Skeletal muscle cell (primary cell): ENCODE data around the gene MACIR.

Source experiments
- DNase-seq: peaks from one replicate; pipeline ENCODE4 v3.0.0-alpha.2; 2010; ENCODE audit warnings: low read depth
- H3K4me3 ChIP-seq: 2 replicates; pipeline ENCODE4 v1.5.1; 2011; ENCODE audit warnings: low read depth, mild to moderate bottlenecking, control low read depth, low read length, moderate library complexity

MACIR gene

GRCh38 chr5:103283120-103283519 is 24.6 kb downstream of the MACIR start:
- no peak overlapping the region for H3K4me3 ChIP-seq
- DNase-seq, result no peak

- no peak for DNase-seq
- no peak overlapping the region for H3K4me3 ChIP-seq
Observed at GRCh38 chr5:103283869-103284268, 25.3 kb downstream of the MACIR start.

- DNase-seq, result no peak
- no peak overlapping the region for H3K4me3 ChIP-seq
Observed at GRCh38 chr5:103286622-103287021, 28.1 kb downstream of the MACIR start.

DNA sequence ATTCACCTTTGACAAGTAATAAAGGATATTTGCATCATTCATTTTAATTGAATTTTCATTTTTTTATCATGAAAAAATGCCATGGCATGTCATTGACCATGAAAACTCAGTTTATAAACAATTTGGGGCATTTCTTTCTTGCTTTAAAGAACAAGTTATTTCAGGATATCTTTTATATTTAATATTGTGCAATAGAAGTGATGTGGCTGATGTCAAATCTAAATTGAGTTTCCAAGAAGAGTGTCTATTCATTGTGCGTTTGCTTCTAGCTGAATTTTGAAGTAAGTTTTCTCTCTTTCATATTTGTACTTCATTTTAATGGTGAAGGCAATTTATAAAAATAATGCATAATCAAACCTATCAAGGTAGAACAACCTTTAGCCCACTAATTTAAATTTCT is 30.5 kb downstream of the MACIR start:
- no peak overlapping the region for H3K4me3 ChIP-seq
- no peak for DNase-seq

GRCh38 chr5:103290846-103291245 is 32.3 kb downstream of the MACIR start:
- H3K4me3 ChIP-seq, result no peak overlapping the region
- DNase-seq, result no peak

DNA sequence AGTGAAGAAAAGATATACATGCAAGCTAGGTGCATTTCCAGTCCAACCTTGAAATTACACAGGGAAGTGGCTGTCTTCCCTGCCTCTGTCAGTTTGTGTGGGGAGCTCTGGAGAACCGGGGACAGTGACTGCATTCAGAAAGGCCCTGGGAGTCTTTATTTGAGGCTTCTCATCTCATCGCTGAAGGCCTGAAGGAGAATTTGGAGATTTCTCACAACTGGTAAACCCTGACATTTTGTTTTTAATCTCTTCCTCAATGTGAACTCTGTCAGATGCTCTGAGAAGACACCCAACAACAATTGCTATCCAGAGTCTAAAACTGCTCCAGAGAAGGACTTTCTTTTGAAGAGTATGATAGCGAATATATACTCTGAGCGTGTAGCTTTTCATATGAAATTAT is 33.0 kb downstream of the MACIR start:
- no peak for DNase-seq
- no peak overlapping the region for H3K4me3 ChIP-seq

GRCh38 chr5:103293099-103293498 is 34.5 kb downstream of the MACIR start:
- H3K4me3 ChIP-seq, result no peak overlapping the region
- DNase-seq, result no peak

- DNase-seq, result no peak
- no peak overlapping the region for H3K4me3 ChIP-seq
Observed at GRCh38 chr5:103293719-103294118, 35.2 kb downstream of the MACIR start.

GRCh38 chr5:103294906-103295305 is 36.3 kb downstream of the MACIR start:
- no peak overlapping the region for H3K4me3 ChIP-seq
- DNase-seq, result no peak

- DNase-seq, result no peak
- no peak overlapping the region for H3K4me3 ChIP-seq
Observed at GRCh38 chr5:103295424-103295823, 36.9 kb downstream of the MACIR start.

DNA sequence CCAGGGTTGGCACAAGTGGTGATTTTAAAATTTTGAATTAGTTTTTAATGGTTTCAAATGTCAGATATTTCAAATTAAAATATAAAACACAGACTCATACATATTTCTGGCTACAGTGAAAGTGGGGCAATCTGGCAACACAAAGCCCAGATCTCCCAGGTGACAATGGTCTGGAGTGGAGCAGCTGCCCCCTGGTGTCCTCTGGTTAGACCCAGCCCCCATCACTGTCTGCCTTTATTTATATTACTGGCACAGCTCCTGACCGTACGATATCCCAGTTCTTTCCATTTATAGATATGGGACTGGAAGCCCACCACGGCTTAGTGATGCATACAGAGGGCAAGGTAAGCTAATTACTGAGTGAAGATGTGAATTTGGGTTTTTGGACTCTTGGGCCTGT is 37.3 kb downstream of the MACIR start:
- no peak overlapping the region for H3K4me3 ChIP-seq
- DNase-seq, result no peak

DNA sequence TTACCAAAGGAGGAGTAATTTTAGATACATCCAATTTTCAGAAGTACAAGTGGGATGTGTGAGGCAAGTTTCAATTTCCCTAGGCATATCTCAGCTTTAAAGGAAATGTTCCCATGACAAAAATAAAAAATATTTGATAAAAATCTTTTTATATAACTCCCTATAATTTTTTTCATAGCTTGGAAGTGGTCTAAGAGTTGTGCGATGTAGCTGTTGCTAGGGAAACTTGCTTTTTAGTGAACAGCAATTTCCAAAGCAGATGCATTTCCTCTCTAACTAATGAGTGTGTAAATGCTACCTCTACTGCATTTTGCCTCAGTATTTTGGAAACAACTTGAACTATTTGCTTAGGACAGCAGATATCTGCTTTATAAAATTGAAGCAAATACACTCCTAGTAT is 39.6 kb downstream of the MACIR start:
- no peak overlapping the region for H3K4me3 ChIP-seq
- no peak for DNase-seq

DNA sequence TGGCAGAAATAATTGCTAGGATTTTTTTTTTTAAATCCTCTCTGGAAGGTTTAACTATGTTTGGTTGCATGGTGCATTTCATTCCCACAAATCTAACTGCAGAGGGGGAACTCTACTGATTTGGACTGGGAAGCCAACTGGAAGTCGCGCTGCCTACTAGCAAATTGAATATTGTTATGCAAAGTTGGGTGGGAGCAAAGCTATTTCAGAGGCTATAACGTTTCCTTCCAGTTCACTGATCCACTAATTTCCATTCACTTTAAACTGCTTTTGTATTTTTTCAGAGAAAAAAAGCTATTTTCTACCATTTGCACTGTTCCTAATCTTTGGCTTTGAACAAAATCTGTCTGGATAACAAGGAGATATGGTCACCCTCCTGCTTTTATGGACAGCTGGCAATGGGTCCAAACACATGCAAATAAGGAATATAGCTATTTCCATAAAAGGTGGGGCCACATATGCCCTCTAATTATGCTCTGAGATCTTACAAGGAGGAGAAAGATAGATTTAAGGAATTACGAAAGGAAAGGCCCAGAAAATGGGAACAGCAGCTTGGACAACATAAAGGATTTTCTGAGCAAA is 40.1 kb downstream of the MACIR start:
- DNase-seq, result no peak
- H3K4me3 ChIP-seq, result no peak overlapping the region

- H3K4me3 ChIP-seq, result no peak overlapping the region
- no peak for DNase-seq
Observed at GRCh38 chr5:103305809-103306208, 47.2 kb downstream of the MACIR start.

GRCh38 chr5:103307470-103307869 is 48.9 kb downstream of the MACIR start:
- DNase-seq, result no peak
- no peak overlapping the region for H3K4me3 ChIP-seq

- DNase-seq, result no peak
- no peak overlapping the region for H3K4me3 ChIP-seq
Observed at GRCh38 chr5:103308774-103309173, 50.2 kb downstream of the MACIR start.

DNA sequence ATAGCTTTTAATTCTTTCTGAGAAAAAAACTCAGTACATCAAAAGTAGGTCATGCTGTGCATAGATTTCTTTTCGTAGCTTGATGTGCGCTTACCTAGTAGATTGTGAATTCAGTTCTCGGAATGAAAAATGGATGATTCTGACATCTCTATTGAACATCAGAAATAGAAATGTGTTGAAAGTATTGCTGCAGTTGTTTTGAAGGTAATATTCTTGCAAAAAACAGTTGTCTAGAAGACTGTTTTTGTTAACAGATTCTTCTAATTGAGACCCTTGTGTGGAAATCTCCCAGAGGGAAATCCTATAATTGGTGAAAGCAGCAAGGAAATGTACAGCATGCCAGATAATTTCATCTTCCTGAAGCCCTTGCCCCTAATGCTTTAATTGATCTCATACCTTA is 54.5 kb downstream of the MACIR start:
- H3K4me3 ChIP-seq, result no peak overlapping the region
- no peak for DNase-seq

DNA sequence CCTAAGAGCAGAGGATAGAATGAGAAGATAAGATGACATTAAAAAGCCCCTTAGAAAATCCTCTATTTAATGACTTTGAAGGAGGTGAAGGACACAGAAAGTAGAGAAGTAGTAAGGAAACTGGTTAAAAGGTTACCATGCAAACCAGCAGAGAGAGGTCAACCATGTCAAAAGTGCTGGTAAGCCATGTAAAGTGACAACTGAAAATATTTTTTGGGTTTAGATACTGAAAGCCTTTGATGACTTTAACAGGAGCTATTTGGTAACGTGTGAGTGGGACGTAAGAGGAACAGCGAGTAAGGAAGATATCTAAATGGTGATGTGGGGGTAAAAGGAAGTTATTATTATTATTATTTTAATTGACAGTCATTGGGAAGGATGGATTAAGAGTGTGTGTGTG is 56.9 kb downstream of the MACIR start:
- DNase-seq, result no peak
- no peak overlapping the region for H3K4me3 ChIP-seq

- no peak overlapping the region for H3K4me3 ChIP-seq
- no peak for DNase-seq
Observed at GRCh38 chr5:103327451-103327850, 68.9 kb downstream of the MACIR start.

- H3K4me3 ChIP-seq, result no peak overlapping the region
- DNase-seq, result no peak
Observed at GRCh38 chr5:103327893-103328292, 69.3 kb downstream of the MACIR start.
